HG02981 (cell line): ENCODE results near the gene ODAD2.

Source experiments
- ATAC-seq: cut with Tn5 transposase; IDR thresholded peaks from one replicate; pipeline ENCODE4 v1.9.1; 2021; ENCODE audit warnings: mild to moderate bottlenecking, moderate library complexity; ENCODE audit not compliant: unreplicated experiment

Gene ODAD2

DNA sequence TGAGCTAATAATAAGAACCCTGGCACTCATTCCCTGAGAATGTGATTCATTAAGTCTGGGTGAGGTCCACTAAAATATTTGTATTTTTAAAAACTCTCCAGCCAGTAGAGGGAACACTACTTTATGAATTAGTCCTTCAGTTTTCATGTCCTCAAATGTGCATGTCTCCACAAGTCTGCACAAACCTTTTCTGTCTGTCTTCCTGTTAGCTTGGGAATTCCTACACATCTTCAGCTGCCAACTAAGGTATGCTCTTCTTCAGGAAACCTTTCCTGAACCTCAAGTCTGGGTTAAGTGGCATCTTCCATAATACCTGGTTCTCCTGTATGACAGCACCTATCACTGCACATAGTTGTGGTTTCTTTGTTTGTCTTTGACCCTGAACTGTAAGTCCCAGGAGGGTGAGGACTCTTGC, 133.7 kb downstream of the ODAD2 start:
- ATAC-seq = no peak

DNA sequence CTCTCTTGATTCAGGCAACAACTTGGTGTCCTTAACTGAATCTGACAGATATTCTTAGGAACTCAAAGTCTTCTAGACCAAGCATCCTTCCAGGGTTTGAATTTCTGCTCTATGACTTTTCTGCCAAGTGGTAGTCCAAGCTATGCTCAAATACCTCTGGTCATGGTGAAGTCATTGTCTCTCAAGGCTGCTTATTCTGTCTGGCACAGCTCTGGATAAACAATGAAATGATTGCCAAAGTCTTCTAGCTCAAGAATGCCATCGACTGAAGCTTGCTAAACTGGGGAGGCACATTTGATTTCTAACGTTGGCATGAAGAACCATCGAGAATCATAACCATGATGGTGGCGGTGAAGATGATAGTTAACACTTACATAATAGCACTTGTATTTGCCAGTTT, 137.1 kb downstream of the ODAD2 start:
- no peak for ATAC-seq

DNA sequence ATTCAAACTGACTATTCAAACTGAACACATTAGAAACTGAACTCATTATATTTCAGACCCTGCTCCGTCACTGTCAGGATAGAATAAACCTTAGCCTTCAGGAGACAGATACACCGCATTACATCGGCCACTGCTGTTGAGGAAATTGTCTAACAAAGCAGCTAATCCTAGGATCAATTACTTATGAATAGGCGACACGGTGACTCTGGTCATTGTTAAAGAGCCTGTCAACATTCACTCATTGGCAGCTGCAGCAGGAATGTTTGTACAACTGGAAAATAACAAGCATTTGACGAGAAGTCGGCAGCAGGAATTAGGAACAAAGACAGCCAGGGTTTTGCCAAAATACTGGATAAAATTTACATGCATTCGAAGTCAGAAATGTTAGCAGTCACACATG, 141.3 kb downstream of the ODAD2 start:
- ATAC-seq = no peak

DNA sequence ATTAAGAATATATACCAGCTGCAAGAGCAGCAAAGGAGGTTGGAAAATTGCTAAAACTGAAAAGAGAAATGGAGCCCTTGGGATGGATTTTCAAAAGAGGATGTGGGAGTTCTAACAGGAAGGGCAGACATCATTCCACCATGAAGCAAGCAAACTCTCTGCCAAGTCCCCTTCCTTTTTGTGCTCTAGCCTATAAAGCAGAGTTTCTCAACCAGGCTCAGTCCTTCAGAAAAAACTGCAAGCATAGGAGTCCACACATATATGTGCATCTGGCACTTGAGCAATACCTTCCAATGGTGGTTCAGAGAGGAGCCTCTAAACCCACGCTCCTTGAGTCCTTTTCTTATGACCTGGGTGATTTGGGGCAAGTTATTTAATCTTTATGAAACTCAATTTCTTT, 154.7 kb downstream of the ODAD2 start:
- no peak for ATAC-seq

DNA sequence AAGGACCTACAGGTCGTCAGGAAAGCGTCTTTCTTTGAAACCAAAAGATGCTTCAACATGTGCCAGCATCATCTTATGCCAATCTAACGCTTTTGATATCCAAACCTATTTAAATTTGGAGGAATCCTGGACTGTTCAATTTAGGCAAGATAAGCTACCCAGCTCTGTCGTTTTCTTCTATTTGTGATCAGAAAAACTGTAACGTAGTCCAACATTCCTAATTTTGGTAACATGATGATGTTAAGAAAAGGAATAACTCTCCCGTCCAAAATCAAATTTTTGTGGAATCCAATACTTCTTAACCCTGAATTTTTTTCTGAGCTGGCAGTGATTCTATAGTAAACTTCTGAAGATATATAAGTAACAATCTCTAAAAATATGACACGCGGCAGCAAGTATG, 160.0 kb downstream of the ODAD2 start:
- ATAC-seq = no peak

DNA sequence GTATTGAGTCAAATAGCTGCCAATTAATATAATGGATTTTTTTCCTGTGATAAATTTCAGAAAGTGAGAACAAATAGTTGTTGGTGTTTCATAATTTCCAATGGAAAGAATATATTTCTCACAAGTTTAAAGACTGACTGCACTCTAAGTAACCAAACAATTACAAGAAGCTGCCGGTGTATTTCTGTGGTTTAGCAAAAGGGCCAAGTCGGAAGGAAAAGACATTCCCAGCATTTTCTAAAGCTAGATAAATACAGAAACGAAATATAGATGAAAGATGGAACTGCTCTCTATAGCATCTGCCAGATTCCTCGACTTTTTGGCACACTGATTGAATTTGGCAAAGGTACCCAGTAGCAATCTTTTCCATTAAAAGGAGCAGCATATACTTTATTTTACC, 160.5 kb downstream of the ODAD2 start:
- no peak for ATAC-seq

DNA sequence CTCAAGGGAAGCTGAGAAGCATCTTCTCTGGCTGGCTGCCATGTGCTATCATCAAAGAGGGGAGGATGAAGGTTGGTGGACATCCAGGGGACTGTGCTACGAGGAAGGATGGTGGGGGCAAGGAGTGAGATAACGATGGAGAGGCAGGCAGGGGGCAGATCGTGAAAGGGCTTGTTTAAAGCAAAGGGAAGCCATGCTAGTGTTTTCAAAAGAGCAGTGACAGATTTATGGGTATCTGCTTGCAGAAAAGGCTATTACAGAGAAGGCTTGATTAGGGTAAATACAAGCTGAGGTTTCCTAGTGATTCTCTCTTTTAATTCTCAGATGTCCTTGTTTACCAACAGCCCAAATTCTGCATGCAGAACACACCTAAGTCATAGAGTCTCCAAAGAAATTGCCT, 164.4 kb downstream of the ODAD2 start:
- ATAC-seq = no peak

DNA sequence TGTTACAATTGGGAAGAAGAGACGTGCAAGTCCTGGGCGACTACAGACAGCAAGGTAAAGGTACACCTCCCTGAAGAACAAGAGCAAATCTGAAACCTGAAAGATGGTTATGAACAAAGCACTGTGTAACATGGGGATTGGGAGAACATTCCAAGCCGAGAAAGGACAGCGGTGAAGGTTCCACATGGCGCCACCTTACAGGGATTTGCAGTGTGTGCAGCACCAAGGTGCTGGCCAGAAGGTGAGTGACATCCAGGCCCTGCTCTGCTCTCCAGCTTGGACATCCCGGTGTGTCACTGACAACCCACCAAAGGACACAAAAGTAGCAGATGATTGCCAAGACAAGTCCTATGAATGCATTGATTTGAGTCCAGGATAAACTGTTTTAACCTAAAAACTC, 165.1 kb downstream of the ODAD2 start:
- ATAC-seq = no peak

DNA sequence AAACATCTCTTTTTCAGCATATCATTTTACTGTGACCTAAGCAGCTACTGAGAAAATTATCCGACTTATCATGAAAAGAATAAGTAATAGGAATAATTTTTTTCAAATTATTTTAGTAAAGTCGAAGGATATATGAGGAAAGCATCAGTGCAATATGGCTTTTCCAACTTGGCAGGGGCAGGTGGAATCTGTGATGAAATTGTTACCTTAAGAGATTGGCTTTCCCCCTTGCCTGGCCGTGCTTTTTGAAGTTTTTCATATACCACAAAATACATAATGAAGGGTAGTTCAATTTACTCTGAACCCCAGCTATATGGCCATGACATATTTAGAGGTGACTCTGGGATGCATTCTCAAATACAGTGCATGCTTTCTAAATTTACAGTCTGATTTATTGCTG, 166.1 kb downstream of the ODAD2 start:
- ATAC-seq = no peak

DNA sequence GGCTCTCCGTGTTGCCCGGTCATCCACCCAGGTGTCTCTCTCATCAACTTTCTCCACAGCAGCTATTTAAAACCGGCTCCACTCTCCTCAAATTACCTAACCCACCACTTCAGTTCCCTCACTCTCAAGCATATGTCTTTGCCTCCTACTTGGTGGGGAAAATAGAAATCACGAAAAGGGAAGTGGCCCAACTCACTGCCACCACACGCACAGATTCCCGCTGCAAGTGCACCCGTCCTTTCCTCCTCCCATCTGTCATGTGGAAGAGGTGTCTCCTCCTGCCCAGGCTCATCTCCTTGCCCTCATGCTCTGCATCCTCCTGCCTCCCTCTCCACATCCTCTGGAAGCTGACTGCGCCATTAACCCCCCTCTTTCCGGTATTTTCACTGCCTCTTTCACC, 172.5 kb downstream of the ODAD2 start:
- no peak for ATAC-seq

DNA sequence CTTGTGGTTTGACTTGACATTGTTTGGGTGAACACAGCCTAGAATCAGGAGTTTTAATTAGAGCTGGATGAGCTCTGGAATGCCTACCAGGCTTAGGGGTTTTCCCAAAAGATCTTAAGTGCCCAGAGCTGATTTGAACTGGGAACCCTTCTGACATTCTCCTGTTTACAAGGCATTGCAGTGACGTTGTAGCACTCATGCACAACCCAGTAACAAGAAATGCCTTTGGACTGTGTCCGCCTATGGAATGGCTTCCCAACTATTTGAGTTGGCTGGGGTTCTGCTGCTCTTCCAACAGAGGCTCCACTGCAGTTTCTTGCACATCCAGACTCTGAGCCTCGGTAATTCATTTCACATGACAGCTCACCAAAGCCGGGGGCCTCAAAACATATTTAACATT, 176.6 kb downstream of the ODAD2 start:
- no peak for ATAC-seq

DNA sequence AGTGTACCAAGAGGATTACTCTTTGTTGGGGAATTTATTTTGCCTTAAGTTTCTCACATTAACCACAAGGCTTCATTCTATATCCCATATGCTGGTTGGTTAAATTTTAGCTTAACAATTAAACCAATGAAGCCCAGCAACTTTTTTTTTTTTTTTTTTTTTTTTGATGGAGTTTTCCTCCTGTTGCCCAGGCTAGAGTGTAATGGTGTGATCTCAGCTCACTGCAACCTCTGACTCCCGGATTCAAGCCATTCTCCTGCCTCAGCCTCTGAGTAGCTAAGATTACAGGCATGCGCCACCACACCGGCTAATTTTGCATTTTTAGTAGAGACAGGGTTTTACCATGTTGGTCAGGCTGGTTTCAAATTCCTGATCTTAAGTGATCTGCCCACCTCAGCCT, 178.2 kb downstream of the ODAD2 start:
- ATAC-seq = no peak

DNA sequence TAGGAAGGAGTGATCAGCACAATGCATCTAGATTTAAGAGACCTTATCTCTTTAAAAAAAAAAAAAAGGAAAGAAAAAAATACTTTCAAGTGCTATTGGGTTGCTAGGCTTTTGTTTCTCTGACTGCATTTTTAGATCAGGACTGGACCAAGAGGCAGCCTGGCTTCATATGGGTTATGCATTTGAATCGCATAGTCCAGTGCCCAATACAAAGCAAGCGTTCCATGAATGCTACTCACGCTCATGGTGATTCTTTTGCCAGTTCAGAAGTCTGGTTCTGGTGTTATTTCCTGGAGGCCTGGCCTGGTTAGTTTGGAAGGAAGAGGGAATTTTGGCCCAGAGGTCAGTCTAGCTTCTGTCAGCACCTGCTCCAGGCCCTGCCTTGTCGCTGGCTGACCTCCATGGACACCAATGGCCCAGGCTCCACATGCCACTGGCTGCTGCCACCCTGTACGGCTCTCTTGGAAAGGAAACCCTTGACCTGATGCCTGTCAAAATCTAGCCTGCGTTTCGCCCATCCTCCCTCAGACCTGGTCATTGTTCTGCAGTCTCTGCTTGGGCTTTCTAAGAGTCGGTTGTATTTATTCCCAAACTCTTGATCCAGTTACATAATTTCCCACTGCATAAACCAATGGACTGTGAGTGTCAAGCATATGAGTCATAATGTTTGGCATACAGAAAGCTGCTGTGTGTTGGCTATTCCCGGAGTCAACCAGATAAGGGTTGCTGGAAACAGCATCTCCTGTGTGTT, 178.9 kb downstream of the ODAD2 start:
- ATAC-seq = no peak

DNA sequence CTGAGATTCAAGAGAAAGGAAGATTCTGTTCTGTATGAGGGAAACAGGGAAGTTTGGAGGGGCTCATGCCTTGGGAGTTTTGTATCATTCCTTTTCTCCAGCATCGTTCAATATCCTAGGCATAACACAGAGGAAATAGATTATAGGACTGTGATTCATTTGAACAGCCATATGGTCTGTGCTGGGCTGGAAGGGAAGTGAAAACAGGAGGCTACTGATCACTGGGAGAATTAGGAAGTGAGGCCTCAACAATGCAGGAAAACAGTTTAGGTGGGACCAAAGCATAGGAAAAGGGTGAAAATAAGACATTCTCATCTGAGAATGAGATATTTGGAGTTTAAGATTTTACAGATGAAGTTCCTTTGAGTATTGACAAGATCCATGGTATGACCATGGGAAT, 182.6 kb downstream of the ODAD2 start:
- no peak for ATAC-seq

DNA sequence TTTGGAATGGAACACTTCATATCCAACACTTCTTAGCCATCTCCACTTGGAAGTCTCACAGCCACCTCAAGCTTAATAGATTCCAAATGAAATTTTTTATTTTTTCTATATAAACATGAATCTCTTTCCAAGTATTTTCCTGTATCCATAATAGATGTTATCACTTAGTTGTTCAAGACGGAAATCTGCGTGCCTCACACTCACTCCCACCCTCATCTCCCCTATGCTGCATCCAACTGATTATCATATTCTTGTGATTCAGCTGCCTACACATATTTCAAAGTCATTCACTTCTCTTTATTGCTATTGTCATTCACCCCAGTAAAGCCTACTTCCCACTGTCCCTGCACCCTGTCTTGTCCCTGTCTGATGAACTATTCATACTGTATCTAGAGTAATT, 183.0 kb downstream of the ODAD2 start:
- ATAC-seq = no peak

DNA sequence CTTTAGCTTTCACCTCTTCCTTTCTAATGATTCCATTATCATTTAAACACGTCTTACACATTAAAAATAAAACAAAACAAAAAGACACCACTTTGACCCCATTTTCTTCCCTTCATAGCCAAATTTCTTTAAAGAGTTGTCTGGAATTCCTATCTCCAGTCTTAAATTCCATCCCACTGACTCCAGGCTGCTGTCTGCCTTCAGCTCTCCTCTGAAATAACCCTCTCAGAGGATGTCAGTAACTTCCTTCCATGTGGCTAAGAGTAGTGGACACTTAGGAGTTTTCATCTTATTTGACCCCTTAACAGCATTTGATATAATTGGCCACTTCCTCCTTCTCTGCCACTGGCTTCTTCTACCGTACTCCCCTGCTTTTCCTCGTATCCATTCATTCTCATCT, 183.6 kb downstream of the ODAD2 start:
- no peak for ATAC-seq

DNA sequence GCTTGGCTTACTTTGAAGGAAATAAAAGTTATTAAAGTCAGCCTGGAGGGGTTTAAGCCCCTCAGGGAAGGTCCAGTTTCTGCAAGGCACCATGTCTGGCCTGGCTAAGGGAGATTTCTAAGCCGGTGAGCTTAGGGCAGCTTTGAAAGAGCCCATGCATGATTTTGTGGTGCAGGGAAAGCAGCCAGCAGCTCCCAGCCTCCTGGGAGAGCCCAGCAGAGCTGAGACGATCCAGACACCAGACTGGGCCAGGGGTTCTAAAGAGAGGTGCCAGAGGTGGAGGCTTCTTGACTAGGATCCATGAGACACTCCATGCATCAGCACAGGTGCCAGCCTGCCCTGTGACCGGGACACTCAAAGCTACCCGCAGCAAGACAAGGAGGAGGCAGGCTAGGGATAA, 193.7 kb downstream of the ODAD2 start:
- ATAC-seq = no peak

DNA sequence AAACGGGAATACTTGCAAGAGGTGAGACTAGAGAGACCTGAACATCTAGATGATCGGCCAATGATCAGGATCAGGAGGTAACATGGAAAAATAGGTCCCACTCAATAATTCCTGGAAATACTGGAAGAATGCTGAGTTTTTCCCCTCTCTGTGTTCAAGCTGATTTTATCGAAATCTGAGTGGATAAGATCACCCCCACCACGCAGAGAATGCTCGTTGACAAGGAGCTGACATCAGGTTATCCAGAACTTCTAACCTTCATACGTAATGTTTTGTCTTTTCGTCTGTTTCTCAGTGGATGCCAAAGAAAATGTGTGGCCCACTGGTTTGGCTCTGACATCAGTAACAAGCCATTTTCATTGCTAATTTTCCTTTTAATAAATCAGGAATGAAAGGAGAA, 194.7 kb downstream of the ODAD2 start:
- no peak for ATAC-seq

DNA sequence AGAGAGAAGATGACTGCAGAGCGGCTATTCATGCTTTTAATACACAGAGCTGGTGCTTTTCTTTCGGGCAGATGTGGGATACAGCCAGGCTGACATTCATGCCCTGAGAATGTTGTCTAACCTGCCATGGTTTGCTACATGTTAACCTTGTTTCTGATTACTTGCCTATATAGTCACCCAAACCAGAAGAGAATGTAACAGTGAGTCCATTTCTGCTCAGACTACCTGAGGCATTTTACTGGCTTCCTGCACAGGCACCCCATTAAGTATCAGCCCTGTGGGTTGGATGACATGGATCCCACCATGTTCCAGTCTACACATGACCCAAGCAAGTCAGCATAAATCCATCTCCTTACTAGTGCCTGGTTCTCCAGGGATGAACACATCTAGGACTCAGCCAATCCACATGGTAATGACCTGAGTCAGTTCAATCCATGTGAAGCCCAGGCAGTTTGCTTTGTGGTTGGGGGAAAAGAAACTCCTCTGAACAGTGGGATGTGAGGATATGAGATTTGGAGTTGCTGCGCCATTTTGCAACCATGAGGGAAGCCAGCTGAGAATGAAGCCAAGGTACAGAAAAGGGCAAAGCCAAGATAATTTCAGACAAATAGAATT, 197.6 kb downstream of the ODAD2 start:
- no peak for ATAC-seq

DNA sequence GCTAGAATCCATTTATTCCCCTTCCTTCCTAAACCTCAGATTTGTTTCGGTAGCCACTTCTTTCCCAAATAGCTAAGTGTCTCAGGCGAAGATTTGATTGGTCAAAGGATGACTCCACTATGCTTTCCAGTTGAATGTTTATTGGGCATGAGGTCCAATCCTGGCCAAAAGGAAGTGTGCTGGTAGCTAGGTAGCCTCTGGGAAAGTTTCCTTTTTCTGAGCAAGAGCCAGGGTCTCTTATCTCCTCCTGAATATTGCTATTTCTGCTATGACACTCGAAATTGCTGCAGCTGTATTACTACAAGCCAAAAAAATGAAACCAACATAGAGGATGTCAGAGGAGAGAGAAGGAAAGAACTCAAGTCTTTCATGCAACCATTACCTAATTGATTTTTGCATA, 199.8 kb downstream of the ODAD2 start:
- ATAC-seq = no peak

DNA sequence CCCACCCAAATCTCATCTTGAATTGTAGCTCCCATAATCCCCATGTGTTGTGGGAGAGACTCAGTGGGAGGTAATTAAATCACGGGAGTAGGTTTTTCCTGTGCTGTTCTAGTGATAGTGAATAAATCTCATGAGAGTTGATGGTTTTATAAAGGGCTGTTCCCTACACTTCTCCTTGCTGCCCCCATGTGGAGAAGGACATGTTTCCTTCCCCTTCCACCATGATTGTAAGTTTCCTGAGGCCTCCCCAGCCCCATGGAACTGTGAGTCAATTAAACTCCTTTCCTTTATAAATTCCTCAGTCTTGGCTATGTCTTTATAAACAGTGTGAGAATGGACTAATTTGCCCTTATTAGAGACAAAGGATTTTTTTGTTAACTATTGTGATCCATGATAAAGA, 204.7 kb downstream of the ODAD2 start:
- ATAC-seq = no peak

DNA sequence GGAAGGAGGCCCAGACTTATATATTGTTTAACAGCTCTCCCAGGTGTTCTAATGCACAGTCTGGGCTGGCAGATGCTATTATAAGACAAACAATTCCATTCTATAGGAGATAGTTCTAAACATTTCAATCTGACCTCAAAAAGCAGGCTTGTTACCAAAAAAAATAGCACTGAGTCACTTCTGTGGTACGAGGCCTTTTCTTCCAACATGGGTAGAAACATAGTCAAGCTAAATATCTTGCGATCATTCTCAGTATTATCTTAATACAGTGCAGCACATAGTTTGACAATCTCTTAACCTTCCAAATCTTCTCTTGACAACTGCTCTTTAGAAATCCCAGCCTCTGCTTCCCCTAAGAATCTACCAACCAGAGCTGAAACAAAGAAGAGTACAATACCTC, 206.7 kb downstream of the ODAD2 start:
- no peak for ATAC-seq

DNA sequence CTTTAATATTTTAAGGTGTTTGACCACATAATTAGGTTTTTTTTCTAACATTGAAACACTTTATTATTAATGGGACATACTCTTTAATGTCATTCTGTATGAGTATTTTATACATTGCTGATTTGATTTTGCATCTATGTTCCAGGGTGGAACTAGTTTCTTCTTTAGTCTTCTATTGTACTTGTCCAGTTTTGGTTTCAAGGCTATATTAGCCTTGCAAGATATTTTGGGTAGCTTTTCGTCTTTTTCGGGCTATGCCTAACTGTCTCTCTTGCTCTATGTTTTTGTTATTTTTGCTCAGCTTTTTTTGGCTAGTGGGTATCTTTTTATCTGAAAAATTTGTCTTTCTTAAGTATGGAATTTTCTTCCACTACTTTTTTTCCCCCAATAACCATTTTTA, 214.6 kb downstream of the ODAD2 start:
- ATAC-seq = no peak
